Epidermal melanocyte (primary cell): ENCODE measurements around the gene TMEM229B.

ENCODE experiments used
- DNase-seq: peaks from one replicate; pipeline ENCODE4 v3.0.0; 2011; ENCODE audit warnings: low spot score; ENCODE audit not compliant: insufficient read length

The TMEM229B gene

GRCh38 chr14:67425608-67426007 is 62.9 kb downstream of the TMEM229B start:
- DNase-seq = no peak

GRCh38 chr14:67424539-67424938 is 64.0 kb downstream of the TMEM229B start:
- DNase-seq = no peak

- DNase-seq = no peak
These were observed 65.1 kb downstream of the TMEM229B start for GRCh38 chr14:67423424-67423823.

GRCh38 chr14:67421356-67422224 is 66.9 kb downstream of the TMEM229B start:
- DNase-seq = no peak
